Hepatocyte (in vitro differentiated cells): ENCODE results near the gene DCP2. TPM values are rescaled to one million over a fixed set of nuclear protein-coding genes. Genes with fewer than 3 reads are reported as not detected.

Source experiments
- DNase-seq: peaks from one replicate; pipeline ENCODE4 v3.0.0-alpha.2; 2016; ENCODE audit warnings: low spot score
- H2AFZ ChIP-seq: fragments of 200-600 bp; sonication (generic); 2 replicates; pipeline ENCODE4 v1.6.0; 2016; ENCODE audit warnings: antibody characterized with exemption, mild to moderate bottlenecking
- H3K27ac ChIP-seq: fragments of 200-600 bp; sonication (generic); 2 replicates; pipeline ENCODE4 v1.5.1; 2016; ENCODE audit warnings: mild to moderate bottlenecking
- H3K27me3 ChIP-seq: fragments of 200-600 bp; sonication (generic); 2 replicates; pipeline ENCODE4 v1.6.1; 2016
- H3K36me3 ChIP-seq: fragments of 200-600 bp; sonication (generic); replicated peaks from 2 replicates; pipeline ENCODE4 v1.5.1; 2016; ENCODE audit warnings: low read depth; ENCODE audit not compliant: insufficient read depth
- H3K4me1 ChIP-seq: fragments of 200-600 bp; sonication (generic); 2 replicates; pipeline ENCODE4 v1.5.1; 2016; ENCODE audit warnings: mild to moderate bottlenecking, moderate library complexity; ENCODE audit not compliant: insufficient read depth
- H3K4me2 ChIP-seq: fragments of 200-600 bp; sonication (generic); 2 replicates; pipeline ENCODE4 v1.6.0; 2016
- H3K4me3 ChIP-seq: fragments of 200-600 bp; sonication (generic); 2 replicates; pipeline ENCODE4 v1.5.1; 2016; ENCODE audit warnings: mild to moderate bottlenecking
- H3K79me2 ChIP-seq: fragments of 200-600 bp; sonication (generic); 2 replicates; pipeline ENCODE4 v1.6.0; 2017; ENCODE audit warnings: mild to moderate bottlenecking
- H3K9me2 ChIP-seq: fragments of 200-600 bp; sonication (generic); replicated peaks from 2 replicates; pipeline ENCODE4 v1.6.0; 2017; ENCODE audit warnings: mild to moderate bottlenecking; ENCODE audit not compliant: insufficient read depth
- H3K9me3 ChIP-seq: fragments of 200-600 bp; sonication (generic); 2 replicates; pipeline ENCODE4 v1.5.1; 2016; ENCODE audit warnings: low read depth, mild to moderate bottlenecking
- H4K20me1 ChIP-seq: fragments of 200-600 bp; sonication (generic); 2 replicates; pipeline ENCODE4 v1.6.0; 2016; ENCODE audit warnings: mild to moderate bottlenecking; ENCODE audit not compliant: insufficient read depth, poor library complexity, severe bottlenecking
- EZH2 ChIP-seq: fragments of 200-600 bp; sonication (generic); IDR thresholded peaks from 2 replicates; pipeline ENCODE4 v1.6.1; 2016; ENCODE audit warnings: antibody characterized with exemption, mild to moderate bottlenecking, borderline replicate concordance
- EZH2phosphoT487 ChIP-seq: fragments of 200-600 bp; sonication (generic); IDR thresholded peaks from one replicate; pipeline ENCODE4 v1.6.1; 2018; ENCODE audit warnings: antibody characterized with exemption, mild to moderate bottlenecking, low read depth, moderate library complexity; ENCODE audit not compliant: unreplicated experiment, severe bottlenecking
- WGBS: methylation state at CpG from one replicate; pipeline ENCODE4 v1.1.6; 2016; ENCODE audit warnings: low lambda C conversion rate; ENCODE audit errors: missing lambda C conversion rate; 5-methylcytosine and 5-hydroxymethylcytosine counted together
- polyA plus RNA-seq: library from polyadenylated mRNA; unstranded; fragments of >200 nt; fragmentation: Nextera tagmentation; extraction: Ambion mirVana; gene quantifications from 2 replicates; pipeline ENCODE4 v1.2.1, GENCODE V29; 2016
- total RNA-seq: library from RNA; depleted of rRNA; stranded (reverse); fragments of >200 nt; gene quantifications from 2 replicates; pipeline ENCODE4 v1.2.3, GENCODE V29; 2014
- TF ChIP-seq, protein P1 (sequence below): fragments of 200-600 bp; sonication (generic); IDR thresholded peaks from 2 replicates; pipeline ENCODE4 v1.5.1; 2016; ENCODE audit warnings: antibody characterized with exemption, mild to moderate bottlenecking; ENCODE audit not compliant: poor library complexity

The DCP2 gene
- total and polyA plus RNA-seq, 2 experiments from 2014 or later = 8.8 to 41.9 TPM

DNA sequence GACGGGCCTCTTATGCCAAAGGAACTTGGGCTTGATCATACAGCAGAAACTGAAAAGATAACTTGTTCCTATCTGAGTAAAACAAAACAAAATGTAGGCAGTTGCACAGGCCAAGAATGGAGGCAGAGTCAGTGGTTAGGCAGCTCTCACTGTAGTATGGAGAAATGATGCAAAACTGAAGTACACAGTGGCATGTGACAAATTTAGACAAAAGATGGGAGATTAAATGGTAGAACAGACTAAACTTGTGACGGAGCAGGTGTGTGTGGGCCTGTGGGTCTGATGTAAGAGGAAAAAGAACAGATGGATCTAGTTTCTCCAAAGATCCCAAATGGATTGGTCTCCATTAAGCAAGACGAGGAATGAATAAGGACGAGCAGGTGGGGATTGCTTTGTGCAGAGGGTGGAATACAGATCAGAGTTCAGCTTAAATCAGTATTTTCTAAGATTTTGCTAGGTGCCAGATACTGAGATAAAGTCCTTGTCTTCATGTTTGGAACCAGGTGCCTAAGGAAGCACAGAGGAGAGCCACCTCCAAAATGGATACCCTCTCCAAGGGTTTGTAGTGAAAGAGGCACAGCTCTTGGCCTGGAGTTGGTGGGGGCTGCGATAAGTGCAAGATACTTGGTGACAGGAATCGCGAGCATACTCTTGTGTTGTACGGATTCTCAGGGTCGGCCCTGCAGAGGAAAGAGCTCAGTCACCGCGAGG, 722 bp upstream of the DCP2 start:
- Histone ChIP-seq H2AFZ (peak overlapping the region; percentile 75), H3K4me1 (peaks cover 14% of the 10 kb centered on the region), H3K9me2 (no peaks in the 10 kb centered on the region), H3K9me3 (no peaks in the 10 kb centered on the region), H3K36me3 (no peaks in the 10 kb centered on the region), H3K4me2 (peak overlapping the region; percentile 73), H3K27ac (peak overlapping the region; percentile 76), H3K79me2 (peaks cover 38% of the 10 kb centered on the region), H3K4me3 (peak overlapping the region; percentile 23), H4K20me1 (peaks cover 20% of the 10 kb centered on the region), H3K27me3 (no peaks in the 10 kb centered on the region)
- no peak for DNase-seq
- 41% methylated on average over 11 of the region's 11 CpGs for WGBS
- TF ChIP-seq EZH2phosphoT487 (no peak), EZH2 (no peak)
- TF ChIP-seq, protein P1, sequence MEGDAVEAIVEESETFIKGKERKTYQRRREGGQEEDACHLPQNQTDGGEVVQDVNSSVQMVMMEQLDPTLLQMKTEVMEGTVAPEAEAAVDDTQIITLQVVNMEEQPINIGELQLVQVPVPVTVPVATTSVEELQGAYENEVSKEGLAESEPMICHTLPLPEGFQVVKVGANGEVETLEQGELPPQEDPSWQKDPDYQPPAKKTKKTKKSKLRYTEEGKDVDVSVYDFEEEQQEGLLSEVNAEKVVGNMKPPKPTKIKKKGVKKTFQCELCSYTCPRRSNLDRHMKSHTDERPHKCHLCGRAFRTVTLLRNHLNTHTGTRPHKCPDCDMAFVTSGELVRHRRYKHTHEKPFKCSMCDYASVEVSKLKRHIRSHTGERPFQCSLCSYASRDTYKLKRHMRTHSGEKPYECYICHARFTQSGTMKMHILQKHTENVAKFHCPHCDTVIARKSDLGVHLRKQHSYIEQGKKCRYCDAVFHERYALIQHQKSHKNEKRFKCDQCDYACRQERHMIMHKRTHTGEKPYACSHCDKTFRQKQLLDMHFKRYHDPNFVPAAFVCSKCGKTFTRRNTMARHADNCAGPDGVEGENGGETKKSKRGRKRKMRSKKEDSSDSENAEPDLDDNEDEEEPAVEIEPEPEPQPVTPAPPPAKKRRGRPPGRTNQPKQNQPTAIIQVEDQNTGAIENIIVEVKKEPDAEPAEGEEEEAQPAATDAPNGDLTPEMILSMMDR = no peak

DNA sequence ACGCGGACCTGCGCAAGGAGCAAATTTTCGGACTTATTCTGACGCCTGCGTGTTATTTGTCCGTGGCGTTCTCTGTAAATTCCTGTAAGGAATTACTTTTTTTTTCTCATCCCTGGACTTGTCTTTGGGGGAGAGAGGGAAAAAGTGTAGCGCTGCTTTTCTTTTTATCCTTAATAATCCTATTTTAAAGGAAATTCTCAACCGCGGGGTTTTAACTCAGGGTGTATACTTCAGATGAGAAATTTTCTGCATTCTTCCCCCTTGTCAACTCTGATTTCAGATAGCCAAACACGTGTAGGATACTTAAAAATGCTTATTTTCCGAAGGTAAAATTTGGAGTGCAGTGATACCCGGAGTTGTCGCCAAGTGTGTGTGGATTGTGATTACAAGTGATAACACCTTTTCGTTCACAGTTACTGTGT, 853 bp downstream of the DCP2 start:
- peak overlapping the region; percentile 84 for H3K4me2 ChIP-seq
- H3K4me3 ChIP-seq = peak overlapping the region; percentile 93
- no peak for TF ChIP-seq EZH2
- TF ChIP-seq, protein P1 = no peak
- TF ChIP-seq EZH2phosphoT487 = no peak
- H3K4me1 ChIP-seq = peaks cover 14% of the 10 kb centered on the region
- peaks cover 30% of the 10 kb centered on the region for H4K20me1 ChIP-seq
- peaks cover 54% of the 10 kb centered on the region for H3K79me2 ChIP-seq
- no peaks in the 10 kb centered on the region for H3K27me3 ChIP-seq
- H3K36me3 ChIP-seq = no peaks in the 10 kb centered on the region
- peak overlapping the region; percentile 65 for H2AFZ ChIP-seq
- peak overlapping the region; percentile 85 for H3K27ac ChIP-seq
- no peaks in the 10 kb centered on the region for H3K9me2 ChIP-seq
- 2% methylated on average over 16 of the region's 16 CpGs for WGBS
- H3K9me3 ChIP-seq = no peaks in the 10 kb centered on the region
- DNase-seq = peak; percentile 14

DNA sequence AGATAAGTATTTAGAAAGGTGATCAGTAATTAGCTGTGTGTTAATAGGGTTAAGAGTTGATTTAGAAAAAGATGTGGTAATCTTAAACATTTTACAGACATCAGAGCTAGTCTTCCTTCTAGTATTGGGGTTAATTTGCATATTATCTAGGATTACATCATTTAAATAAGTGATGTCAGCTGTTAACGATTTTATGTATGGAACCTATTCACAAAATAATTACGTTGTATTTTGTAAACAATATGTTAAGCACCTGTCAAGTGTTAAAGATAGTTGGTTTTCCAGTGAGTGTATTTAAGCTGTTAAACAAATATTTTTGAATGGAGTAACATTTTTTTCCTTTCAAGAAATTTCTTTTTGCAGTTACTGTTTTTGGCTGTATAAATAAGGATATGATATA, 2.2 kb downstream of the DCP2 start:
- peak overlapping the region; percentile 93 for H3K4me3 ChIP-seq
- TF ChIP-seq EZH2phosphoT487 (no peak), EZH2 (no peak)
- TF ChIP-seq, protein P1 = no peak
- H3K79me2 ChIP-seq = peaks cover 68% of the 10 kb centered on the region
- H2AFZ ChIP-seq = no peak overlapping the region
- peaks cover 14% of the 10 kb centered on the region for H3K4me1 ChIP-seq
- peak overlapping the region; percentile 84 for H3K4me2 ChIP-seq
- H3K36me3 ChIP-seq = no peaks in the 10 kb centered on the region
- H4K20me1 ChIP-seq = peaks cover 39% of the 10 kb centered on the region
- H3K27me3 ChIP-seq = no peaks in the 10 kb centered on the region
- 7% methylated on average over 2 of the region's 2 CpGs for WGBS
- H3K9me3 ChIP-seq = no peaks in the 10 kb centered on the region
- H3K9me2 ChIP-seq = no peaks in the 10 kb centered on the region
- no peak for DNase-seq
- no peak overlapping the region for H3K27ac ChIP-seq
